ENCODE measurements around the gene WDR83.
"Not testable (repeated sequence)": the region's sequence is repeated elsewhere in the genome, so short reads cannot be mapped to it uniquely, and the experiment has no call there.

The WDR83 gene, protein sequence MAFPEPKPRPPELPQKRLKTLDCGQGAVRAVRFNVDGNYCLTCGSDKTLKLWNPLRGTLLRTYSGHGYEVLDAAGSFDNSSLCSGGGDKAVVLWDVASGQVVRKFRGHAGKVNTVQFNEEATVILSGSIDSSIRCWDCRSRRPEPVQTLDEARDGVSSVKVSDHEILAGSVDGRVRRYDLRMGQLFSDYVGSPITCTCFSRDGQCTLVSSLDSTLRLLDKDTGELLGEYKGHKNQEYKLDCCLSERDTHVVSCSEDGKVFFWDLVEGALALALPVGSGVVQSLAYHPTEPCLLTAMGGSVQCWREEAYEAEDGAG

DNA sequence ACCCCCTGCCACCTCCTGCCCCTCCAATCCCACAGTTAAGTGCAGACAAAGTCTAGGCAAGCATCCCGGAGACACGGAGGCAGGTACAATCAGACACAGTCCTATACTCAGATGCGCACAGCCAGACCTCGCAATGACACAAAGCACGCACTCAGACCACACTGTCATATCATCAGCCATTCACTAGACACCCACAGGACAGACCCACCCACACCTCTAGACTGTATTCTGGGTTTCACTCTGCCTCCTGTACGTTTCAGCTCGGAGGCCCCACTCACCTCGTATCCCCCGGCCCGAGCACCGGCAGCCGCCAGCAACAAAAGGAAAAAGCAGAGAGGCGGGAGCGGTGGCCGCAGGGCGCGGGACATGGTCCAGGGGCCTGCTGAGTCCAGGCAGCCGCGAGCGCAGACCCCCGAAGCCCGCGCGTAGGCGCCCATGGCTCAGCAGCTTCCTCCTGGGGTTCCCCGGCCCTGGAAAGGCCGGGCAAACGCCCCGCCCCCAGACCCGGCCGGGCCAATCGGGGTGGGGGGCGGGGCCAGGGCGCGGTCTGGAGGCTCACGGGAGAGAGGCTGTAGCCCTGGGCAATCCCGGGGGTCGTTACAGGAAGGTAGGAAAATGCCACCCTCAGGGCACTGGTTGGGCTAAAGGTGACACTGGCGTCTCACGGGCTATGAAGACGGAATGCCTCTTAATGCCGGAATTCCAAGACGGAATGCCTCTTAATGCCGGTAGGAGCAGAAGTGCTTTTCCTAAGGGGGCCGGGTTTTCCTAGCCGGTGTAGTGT, at the start of gene WDR83, which contains the start of gene MAN2B1:
TSS of gene WDR83 (plus strand) at position 543 of the 784 bp plus-strand sequence. CDS start 2,984 bp downstream, outside the sequence.
TSS of gene MAN2B1 (minus strand) at position 478 of the 784 bp plus-strand sequence. CDS start at position 437, 41 bp downstream.
- DNase-seq, result peak; percentile 93

DNA sequence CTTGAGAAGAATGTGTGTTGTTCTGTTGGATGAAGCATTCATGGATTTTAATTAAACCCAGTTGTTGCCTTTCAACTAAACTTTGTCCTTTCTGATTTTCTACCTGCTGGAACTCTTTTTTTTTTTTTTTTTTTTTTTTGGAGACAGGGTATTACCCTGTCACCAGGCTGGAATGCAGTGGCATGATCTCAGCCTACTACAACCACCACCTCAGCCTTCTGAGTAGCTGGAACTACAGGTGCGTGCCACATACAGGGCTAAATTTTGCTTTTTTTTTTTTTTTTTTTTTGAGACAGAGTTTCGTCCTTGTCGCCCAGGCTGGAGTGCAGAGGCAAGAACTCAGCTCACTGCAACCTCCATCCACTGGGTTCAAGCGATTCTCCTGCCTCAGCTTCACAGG, 49.0 kb upstream of the WDR83 start:
- DNase-seq, result no peak

DNA sequence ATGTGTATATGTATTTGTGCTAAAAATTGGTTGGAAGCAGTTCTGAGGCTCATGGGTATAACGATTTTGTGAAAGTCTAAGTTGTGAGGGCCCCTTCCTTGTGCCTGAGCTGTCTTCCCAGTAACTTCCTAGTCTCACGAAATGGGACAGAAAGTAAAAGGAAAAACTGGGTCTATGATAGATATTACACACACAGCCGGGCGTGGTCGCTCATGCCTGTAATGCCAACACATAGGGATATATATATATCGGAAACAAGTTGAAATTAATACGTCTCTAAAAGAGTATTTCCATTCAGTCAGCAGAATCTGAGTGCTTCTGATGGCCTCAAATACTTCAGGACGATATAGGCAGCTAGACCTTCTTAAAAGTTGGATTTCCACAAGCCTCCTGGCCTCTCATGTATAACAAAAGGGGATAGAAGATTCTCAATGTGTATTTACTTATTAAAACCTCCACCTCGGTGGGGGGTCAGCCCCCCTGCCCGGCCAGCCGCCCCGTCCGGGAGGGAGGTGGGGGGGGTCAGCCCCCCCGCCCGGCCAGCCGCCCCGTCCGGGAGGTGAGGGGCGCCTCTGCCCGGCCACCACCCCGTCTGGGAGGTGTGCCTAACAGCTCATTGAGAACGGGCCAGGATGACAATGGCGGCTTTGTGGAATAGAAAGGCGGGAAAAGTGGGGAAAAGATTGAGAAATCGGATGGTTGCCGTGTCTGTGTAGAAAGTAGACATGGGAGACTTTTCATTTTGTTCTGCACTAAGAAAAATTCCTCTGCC, 45.2 kb upstream of the WDR83 start:
- not testable (repeated sequence) for DNase-seq

DNA sequence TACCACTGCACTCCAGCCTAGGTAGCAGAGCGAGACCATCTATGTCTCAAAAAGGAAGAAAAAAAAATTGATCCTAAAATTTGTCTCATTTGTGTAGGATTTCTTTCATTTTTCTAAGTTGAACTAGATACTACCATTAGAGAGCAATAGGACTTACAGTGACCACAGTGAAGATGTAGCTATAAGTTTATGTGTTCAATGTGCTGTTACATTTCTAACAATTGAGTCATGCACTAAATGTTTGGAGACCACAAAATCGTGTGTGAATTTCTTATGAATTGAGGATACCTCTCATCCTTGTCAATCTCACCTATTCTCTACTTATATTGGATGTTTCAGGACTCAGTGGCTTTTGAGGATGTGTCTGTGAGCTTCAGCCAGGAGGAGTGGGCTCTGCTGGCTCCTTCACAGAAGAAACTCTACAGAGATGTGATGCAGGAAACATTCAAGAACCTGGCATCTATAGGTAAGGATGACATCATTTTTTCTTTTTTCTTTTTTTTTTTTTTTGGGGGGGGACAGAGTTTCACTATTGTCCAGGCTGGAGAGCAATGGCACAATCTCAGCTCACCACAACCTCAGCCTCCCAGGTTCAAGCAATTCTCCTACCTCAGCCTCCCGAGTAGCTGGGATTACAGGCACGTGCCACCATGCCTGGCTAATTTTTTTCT, 43.1 kb upstream of the WDR83 start:
- DNase-seq, result no peak

DNA sequence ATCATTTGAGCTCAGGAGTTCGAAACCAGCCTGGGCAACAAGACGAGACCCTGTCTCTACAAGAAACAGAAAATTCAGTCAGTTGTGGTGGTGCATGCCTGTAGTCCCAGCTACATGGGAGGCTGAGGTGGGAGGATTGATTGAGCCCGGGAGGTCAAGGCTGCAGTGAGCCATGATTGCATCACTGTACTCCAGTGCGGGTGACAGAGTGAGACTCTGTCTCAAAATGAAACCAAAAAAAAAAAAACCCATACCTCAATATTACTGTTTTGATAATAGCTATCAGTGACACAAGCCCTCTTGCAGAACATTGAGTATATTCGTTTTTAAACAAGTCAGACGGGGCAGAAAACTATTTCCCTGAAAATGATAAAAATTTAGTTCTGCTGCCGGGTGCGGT, 39.6 kb upstream of the WDR83 start:
- no peak for DNase-seq

DNA sequence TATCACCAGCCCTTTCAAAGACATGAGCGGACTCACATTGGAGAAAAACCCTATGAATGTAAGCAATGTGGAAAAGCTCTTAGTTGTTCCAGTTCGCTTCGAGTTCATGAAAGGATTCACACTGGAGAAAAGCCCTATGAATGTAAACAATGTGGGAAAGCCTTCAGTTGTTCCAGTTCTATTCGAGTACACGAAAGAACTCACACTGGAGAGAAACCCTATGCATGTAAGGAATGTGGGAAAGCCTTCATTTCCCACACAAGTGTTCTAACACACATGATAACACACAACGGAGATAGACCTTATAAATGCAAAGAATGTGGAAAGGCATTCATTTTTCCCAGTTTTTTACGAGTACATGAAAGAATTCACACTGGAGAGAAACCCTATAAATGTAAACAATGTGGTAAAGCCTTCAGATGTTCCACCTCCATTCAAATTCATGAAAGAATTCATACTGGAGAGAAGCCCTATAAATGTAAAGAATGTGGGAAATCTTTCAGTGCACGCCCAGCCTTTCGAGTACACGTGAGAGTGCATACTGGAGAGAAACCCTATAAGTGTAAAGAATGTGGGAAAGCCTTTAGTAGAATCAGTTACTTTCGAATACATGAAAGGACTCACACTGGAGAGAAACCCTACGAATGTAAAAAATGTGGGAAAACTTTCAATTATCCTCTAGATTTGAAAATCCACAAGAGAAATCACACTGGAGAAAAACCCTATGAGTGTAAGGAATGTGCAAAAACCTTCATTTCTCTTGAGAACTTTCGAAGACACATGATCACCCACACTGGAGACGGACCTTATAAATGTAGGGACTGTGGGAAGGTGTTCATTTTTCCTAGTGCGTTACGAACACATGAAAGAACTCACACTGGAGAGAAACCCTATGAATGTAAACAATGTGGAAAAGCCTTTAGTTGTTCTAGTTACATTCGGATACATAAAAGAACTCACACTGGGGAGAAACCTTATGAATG, 38.3 kb upstream of the WDR83 start:
- DNase-seq, result no peak

DNA sequence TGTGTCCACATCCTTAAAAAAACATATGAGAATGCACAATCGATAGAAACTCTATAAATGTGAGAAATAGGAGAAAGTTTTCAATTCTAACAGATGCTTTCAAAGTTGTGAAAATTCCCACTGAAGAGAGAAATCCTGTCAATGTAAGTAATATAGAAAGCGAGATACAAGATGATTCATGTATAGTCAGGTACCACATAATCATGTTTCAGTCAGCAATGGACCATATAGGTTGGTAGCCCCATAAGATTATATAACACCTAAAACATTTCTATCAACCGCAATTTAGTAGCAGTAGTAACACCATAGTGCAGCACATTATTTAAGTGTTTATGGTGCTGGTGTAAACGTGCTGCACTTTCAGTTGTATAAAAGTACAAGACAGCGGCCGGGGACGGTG, 37.4 kb upstream of the WDR83 start:
- no peak for DNase-seq

DNA sequence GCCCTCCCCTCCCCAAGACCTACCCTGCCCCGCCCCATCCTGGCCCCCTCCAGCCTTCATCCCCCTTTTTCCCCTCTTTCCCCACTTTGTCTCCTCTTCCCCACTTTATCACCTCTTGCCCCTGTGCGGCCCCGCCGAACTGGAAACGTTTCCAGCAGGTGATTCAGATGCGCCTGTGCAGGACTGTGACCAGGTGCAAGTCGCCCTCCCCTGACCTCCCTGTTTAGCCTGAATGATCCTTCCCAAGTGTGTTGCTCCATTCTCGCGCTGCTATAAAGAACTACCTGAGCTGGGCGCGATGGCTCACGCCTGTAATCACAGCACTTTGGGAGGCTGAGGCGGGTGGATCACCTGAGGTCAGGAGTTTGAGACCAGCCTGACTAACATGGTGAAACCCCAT, 30.0 kb upstream of the WDR83 start:
- DNase-seq, result no peak

DNA sequence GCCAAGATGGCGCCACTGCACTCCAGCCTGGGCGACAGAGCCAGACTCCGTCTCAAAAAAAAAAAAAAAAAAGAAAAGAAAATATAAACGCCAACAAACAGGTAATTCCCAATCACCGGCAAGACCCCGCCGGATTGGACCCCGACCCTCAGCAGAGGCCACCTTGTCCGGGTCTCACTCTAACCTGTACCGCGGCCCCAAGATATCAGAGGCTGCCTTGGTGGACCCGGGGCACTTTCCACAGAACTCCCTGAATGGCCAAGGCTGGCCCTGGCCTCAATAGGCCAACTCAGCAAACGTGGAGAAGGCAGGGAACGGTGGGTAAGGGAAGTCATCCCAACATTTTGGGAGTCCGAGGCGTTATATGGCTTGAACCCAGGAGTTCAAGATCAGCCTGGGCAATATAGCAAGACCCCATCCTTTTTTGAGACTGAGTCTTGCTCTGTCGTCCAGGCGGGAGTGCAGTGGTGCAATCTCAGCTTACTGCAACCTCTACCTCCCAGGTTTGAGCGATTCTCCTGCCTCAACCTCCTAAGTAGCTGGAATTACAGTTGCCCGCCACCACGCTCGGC, 27.9 kb upstream of the WDR83 start:
- DNase-seq, result no peak

DNA sequence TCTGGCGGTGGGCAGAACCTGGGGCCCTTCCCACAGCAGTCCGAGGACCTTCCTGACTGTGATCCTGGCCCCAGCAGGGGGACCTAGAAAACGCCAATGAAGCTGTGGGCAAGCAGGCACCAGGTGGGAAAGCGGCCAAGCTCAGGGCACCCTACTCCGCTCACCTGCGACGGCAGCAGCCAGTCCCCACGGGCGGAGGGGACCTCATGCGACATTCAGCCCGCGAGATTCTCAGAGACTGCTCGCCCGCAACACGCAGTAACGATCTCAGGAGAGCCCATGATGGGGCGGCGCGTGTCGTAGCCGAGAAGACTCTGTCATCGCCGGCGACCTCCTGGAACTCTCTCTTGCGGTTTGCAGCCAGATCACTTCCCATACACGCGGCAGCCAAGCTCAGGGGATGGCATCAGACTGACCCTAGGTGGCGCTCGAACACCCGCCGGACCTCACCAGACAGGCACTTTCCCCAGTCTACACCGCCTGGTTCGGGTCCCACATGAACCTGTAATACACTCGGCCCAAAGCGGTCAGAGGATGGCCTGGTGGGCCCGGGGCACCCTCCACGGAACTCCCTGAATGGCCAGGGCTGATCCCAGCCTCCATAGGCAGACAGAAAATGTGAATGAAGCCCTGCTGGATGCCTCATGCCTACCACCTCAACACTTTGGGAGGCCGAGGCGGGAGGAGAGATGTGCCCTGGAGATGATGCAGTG, 26.6 kb upstream of the WDR83 start:
- DNase-seq, result peak; percentile 95

DNA sequence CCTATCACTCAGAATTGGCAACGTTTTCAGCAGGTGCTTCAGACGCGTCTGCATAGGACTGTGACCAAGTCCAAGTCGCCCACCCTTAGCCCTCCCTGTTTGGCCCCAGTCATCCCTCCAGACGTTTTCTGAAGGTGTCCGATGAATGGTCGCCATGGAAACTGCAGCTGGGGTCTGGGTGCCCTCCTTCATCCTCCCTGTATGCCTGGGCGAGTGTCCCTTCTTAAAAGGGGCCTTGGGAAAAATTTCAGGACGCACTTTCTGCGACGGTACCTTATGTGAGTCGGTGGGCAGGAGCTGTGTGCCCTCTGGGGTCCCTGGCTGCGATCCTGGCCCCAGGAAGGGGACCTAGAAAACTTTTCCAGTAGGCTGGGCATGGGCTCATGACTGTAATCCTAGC, 25.2 kb upstream of the WDR83 start:
- DNase-seq, result no peak

DNA sequence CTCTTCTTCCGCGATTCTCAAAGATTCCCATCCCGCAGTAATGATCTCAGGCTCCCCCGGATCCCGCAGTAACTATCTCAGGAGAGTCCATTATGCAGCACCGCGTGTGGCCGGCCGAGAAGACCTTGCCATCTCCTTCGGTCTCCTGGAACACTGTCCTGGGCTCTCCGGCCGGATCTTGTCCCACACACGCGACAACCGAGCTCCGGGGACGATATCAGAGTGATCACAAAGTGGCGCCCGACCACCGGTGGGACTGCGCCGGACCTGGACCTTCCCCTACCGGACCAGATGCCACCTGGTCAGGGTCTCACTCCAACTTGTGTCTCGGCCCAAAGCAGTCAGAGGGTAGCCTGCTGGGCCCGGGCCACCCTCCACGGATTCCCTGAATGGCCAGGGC, 24.1 kb upstream of the WDR83 start:
- no peak for DNase-seq

DNA sequence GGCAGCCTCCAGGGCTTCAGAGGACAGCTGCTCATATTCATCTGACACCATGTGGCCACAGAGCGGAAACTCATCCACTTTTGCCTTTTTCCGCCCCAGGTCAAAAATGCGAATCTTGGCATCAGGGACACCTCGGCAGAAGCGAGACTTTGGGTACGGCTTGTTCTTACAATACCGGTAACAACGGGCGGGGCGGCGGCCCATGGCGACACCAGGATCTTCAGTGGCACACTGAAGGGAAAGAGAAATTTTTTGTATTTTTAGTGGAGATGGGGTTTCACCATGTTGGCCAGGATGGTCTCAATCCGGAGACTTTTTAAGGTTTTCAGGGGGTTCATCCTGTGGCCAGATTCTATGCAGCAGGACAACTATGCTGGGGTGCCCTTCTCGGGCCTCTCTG, 22.9 kb upstream of the WDR83 start:
- DNase-seq, result not testable (repeated sequence)

DNA sequence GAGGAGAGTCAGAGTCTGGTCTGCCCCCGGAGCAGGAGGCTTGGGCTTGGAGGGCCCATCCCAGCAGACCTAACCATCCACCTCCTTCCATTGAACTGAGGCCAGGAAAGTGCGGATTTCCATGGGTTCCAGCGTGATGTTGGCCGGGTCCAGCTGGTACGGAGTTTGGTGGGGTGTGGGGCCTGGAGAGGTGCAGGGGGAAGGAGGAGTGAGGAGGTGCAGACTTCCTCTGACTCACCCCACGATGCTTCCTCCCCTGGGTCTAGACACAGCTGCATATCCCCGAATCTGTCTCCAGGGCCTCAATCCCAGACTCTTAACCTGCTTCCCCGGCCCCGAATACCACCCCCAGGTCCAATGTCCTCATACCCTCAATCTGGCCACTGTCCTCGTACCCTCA, 20.1 kb upstream of the WDR83 start:
- no peak for DNase-seq

DNA sequence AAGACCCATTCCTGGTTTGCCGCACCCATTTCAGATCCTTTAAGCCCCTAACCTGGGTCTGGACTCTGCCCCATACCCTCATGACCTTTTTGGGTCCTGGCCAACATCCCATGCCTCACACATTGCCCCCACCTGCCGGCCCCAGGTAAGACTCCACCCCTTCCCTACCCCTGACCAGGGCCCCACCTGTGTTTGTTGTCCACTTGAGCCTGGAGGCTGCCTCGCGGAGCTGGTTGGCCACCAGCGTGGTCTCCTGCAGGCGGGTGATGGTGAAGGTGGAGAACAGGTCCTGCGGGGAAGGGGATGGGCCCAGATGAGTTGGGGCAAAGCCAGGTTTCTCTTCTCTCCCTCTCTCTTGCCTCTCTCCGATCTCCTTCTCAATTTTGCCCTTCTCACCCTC, 19.6 kb upstream of the WDR83 start:
- no peak for DNase-seq

DNA sequence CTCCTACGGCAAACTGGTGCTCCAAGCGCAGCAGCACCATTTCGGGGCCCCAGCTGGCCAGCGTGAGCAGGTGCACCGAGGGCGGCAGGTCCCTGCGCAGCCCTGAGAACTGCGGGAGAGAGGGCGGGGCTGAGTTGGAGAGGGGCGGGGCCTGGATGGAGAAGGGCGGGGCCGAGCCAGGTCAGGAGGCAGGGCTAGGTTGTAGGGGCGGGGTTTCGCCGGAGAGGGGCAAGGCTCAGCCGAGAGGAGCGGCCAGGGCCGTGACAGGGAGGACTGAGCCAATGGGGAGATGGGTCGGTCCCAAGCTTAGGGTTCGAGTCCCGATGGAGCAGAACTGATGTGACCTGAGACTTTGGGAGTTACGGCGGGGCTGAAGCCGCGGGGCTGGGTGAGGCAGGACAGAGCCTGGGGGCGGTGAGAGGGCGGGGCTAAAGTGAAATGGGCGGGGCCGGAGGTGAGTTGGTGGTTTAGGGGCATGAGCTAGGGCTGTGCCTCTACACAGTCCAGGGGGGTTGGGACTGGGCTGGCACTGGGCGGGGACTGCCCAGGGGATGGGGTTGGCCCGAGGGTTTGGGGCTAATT, 19.0 kb upstream of the WDR83 start:
- DNase-seq, result no peak

DNA sequence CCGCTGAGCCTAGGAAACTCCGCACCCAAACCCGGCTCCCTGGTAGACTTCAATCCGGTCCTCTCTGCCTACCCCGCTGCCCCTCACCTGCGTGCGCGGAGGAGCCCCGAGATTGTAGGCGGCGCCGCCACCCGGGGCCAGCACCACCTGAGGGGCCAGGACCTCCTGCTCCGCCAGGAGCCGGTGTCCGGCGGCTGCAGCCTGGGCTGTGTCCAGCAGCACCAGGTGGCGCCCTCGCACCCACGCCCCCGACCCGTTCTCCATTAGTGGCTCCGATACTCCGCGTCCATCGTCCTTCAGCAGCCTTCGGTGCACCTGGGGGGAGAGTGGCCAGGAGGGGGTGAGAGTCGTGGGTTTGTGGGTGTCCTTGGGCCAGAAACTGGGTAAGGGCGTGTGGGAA, 18.5 kb upstream of the WDR83 start:
- DNase-seq, result no peak

DNA sequence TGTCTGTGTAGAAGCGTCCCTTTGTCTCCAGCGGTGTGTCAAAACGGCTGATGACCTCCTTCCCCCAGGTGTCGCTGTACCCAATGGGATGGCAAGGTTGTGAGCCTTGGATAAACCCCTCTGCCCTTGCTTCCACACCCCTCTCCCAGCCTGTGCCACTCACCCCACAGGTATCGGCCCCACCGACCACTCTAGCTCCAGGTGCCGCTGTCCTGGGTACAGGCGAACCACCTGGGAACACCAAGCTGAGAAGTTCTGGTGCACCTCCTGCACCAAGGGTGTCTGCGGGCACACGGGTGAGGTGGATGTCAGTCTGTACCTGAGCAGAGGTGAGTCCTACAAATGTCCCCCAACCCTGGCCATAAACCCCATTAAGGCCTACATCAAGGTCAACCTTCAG, 16.7 kb upstream of the WDR83 start:
- no peak for DNase-seq

DNA sequence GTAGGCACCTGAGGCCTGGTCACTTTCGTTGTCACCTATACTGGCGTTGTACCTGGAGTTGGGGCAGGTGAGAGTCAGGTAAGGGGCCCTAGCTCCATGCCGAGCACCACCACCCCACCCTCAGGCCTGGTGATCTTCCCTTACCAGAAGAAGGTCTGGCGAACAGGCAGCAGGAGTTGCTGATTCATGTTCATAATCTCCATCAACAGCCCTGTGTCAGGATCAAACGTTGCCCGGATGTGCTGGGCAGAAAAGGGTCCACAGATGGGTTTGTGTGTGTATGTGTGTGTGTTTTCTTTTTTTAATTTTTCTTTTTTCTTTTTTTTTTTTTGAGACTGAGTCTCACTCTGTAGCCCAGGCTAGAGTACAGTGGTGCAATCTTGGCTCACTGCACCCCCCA, 14.4 kb upstream of the WDR83 start:
- no peak for DNase-seq

DNA sequence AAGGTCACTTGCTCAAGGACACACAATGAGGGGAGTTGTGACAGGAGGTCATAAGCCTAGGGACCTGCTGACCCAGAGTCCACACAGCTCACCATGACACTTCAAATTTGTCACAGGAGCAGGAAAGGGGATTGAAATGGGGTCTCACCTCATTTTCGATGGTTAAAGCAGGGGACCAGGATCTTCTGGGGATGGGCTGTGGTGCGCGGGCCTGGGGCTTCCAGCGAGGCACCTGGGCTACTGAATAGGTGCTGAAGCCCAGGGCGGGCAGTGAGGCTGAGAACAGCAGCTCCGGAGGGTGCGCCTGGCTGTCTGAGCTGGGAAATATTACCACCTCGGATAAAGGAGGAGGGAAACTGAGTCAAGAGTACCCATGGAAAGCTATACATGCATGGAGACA, 11.1 kb upstream of the WDR83 start:
- no peak for DNase-seq

Measured in activated CD8-positive, alpha-beta memory T cell treated with anti-CD3 and anti-CD28 coated beads for 24 hours (primary cell).